Activated CD8-positive, alpha-beta memory T cell treated with anti-CD3 and anti-CD28 coated beads for 1 hour (primary cell): ENCODE measurements around the gene KIF14.
A peak's percentile ranks its signal among the peaks of the same experiment; 100 is the strongest.

Experiments used
- DNase-seq, 2 donors: peaks; one replicate each; pipeline ENCODE4 v3.0.0-alpha.2; 2020; ENCODE audit warnings: low read depth in 1 of 2; ENCODE audit errors: extremely low read depth in 1 of 2

The KIF14 gene, protein sequence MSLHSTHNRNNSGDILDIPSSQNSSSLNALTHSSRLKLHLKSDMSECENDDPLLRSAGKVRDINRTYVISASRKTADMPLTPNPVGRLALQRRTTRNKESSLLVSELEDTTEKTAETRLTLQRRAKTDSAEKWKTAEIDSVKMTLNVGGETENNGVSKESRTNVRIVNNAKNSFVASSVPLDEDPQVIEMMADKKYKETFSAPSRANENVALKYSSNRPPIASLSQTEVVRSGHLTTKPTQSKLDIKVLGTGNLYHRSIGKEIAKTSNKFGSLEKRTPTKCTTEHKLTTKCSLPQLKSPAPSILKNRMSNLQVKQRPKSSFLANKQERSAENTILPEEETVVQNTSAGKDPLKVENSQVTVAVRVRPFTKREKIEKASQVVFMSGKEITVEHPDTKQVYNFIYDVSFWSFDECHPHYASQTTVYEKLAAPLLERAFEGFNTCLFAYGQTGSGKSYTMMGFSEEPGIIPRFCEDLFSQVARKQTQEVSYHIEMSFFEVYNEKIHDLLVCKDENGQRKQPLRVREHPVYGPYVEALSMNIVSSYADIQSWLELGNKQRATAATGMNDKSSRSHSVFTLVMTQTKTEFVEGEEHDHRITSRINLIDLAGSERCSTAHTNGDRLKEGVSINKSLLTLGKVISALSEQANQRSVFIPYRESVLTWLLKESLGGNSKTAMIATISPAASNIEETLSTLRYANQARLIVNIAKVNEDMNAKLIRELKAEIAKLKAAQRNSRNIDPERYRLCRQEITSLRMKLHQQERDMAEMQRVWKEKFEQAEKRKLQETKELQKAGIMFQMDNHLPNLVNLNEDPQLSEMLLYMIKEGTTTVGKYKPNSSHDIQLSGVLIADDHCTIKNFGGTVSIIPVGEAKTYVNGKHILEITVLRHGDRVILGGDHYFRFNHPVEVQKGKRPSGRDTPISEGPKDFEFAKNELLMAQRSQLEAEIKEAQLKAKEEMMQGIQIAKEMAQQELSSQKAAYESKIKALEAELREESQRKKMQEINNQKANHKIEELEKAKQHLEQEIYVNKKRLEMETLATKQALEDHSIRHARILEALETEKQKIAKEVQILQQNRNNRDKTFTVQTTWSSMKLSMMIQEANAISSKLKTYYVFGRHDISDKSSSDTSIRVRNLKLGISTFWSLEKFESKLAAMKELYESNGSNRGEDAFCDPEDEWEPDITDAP (N-terminal part only)

GRCh38 chr1:200620273-200621131 lies at the start of gene KIF14:
TSS of gene KIF14 (minus strand) at chr1:200620751. CDS start at chr1:200618723, 2,028 bp downstream.
- peak; percentile 83 to 88 for DNase-seq

DNA sequence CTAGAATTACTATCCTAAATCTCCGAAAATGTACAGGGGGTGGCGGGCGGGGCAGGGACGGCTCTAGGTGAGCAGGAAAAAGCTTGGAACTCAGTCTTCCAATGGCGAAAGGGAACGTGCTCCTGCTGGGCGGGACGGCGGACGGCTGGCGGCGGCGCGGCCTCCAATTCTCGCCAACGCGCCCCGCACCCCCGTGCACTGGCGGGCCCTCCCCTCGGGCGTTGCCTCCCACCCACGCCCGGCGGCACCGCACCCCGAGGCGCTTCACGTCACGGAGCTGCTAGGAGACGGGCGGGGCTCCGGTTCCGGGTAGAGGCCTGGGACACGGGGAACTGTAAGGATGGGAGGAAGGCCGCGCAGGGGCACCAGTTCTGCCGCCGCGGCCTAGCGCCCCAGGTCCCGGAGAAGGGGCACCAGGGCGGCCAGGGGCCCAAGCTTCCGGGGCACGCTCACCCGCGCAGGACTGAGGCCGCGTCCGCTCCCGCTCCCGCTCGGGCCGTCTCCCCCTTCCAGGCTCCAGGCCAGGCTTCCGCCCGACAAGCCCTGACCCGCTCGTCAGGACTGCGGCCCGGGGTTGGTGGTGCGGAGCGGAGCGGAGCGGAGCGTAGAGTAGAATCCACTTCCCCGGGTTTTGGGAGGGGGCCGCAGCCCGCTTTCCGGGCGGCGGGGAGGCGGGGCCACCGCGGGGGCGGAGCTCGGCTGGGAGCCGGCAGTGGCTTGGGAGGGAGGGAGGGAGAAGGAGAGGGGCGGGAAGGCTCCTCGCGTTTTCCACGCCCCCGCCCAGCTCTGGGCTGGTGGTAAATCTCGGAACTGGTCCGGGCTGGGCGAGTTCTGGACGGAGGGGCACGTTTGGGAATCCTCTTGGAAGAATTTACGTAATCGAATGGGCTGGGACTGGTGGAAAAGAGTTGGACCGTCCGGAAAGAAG lies 49.0 kb upstream of the KIF14 start, which contains the start of gene DDX59:
Gene DDX59 (minus strand): TSS at position 594 of the 928 bp plus-strand sequence. CDS start 3,167 bp downstream, outside the sequence.
- DNase-seq: peak; percentile 81 to 86

- DNase-seq: no peak
These were observed 48.2 kb upstream of the KIF14 start for GRCh38 chr1:200668514-200669313.

- DNase-seq: no peak
These were observed 45.8 kb upstream of the KIF14 start for GRCh38 chr1:200666309-200666708.

GRCh38 chr1:200665861-200666260 lies 45.3 kb upstream of the KIF14 start:
- no peak for DNase-seq

- DNase-seq: no peak
These were observed 40.2 kb upstream of the KIF14 start for GRCh38 chr1:200660719-200661118.

GRCh38 chr1:200659269-200659668 lies 38.7 kb upstream of the KIF14 start:
- no peak for DNase-seq

DNA sequence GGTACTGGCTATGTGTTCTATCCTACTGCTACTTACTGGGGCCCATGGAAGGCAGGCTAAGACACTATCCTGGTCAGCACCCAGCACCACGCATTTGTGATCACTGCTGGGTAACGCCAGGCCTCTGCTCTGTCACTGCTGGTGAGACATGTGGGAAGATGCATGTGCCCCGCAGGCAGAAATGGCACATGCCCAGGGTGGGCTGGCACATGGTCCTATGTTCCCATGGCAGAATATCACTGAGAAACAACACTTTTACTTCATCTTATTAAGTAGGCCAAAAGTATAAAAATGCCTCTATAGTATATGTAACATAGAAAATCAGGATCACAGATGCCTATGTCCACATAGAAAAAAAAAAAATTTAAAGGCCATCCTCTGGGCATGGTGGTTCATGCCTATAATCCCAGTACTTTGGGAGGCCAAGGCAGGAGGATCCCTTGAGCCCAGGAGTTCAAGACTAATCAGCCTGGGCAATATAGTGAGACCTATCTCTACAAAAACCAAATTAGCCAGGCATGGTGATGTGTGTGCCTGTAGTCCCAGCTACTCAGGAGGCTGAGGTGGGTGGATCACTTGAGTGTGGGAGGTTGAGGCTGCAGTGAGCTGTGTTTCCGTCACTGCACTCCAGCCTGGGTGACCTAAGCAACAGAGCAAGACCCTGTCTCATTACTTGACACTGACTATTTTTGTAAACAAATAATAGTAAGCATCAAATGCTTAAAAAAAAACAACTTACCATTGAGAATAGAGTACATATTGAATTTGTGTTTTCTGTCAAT lies 37.7 kb upstream of the KIF14 start:
- DNase-seq: no peak

- DNase-seq: no peak
These were observed 34.1 kb upstream of the KIF14 start for GRCh38 chr1:200654660-200655059.

DNA sequence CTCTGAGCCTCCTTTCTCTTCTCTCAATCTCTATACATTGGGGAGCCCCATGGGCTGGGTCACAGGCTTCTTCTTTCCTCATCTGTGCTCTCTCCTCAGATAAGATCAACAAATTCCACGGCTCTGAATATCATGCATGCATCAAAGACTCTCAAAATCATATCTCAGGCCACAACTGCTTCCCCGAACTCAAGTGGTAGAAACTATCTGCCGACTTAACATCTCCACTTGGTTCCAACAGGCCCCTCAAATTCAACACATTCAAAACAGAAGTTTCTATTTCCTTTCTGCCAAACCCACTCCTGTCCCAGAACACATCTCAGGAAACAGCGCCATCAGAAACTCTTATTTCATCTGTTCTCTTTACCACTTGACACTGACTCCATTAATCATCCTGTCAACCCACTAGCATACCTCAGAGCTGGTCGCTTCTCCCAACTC lies 32.5 kb upstream of the KIF14 start:
- no peak for DNase-seq

DNA sequence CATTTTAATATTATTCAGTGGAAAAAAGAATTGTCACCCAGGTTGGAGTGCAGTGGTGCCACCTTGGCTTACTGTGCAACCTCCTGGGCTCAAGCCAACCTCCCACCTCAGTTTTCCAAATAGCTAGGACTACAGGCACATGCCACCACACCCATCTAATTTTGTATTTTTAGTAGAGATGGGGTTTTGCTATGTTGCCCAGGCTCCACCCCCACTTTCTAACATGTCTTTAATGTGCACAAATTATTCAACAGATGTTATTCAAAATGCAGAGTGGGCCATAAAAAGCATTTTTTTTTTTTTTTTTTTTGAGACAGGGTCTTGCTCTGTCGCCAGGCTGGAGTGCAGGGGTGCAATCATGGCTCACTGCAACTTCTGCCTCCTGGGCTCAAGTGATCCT lies 31.8 kb upstream of the KIF14 start:
- no peak for DNase-seq

DNA sequence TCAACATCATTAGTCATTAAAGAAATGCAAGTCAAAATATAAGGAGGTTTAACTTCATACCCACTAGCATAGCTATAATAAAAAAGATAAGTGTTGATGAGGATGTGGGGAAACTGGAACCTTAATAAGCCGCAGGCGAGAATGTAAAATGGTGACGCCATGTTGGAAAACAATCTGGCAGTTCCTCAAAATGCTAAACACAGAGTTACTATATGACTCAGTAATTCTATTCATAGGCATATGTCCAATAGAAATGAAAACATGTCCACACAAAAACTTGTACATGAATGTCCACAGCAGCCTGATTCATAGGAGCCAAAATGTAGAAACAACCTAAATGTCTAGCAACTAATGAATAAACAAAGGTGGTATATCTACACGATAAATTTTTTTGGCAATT lies 26.0 kb upstream of the KIF14 start:
- DNase-seq: no peak

DNA sequence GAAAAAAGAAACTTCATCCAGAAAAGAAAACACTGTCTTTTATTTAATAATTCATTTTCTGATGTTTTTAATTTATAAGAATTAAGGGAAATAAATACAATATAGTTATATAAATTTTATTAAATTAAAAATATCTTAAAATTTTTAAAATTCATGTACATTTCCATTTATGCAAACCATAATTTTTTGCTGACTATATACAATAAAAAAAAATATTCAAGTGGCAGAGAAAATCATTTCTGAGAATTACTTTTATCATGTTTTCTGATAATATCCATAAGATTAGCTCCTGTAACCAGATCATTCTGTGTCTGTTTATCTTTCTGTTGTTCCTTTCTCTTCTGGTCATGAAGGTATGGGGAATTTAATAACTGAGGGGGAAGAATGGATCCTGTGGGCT lies 23.5 kb upstream of the KIF14 start:
- no peak for DNase-seq

GRCh38 chr1:200642481-200642880 lies 21.9 kb upstream of the KIF14 start:
- no peak for DNase-seq

- no peak for DNase-seq
These were observed 20.4 kb upstream of the KIF14 start for GRCh38 chr1:200640963-200641401.

GRCh38 chr1:200640373-200640962 lies 19.9 kb upstream of the KIF14 start:
- no peak for DNase-seq

DNA sequence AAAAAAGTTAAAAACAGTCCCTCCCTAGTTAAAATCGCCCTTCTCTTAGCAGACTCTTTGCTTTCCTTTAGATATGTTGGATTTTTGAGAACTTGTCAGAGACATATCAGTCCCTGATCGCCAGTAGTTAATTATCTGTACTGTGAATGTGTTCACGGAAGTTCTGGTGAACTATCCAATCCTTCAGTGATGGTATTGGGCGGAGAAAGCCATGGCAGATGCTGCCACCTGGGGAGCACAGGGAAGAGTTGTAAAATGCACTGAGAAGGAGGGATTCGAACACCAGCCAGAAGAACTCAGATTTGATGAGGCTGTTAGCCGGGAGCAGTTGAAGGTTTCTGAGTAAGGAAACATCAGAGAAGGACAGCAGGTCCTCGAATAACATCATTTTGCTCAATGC lies 17.5 kb upstream of the KIF14 start:
- no peak for DNase-seq
